ENCODE results near the gene ADM5.
"Not testable (repeated sequence)": the region's sequence is repeated elsewhere in the genome, so short reads cannot be mapped to it uniquely, and the experiment has no call there.

The ADM5 gene

GRCh38 chr19:49705919-49706318 is 16.5 kb downstream of the ADM5 start:
- H3K27ac ChIP-seq = no peak overlapping the region
- no peak for TF ChIP-seq CTCF (IDR thresholded peaks at IDR 0.05)

GRCh38 chr19:49710372-49710951 is 21.1 kb downstream of the ADM5 start:
- no peak overlapping the region for H3K27ac ChIP-seq
- DNase-seq (ENCODE audit: low spot score) = no peak
- H3K4me3 ChIP-seq = no peak overlapping the region
- no peak for TF ChIP-seq CTCF (IDR thresholded peaks at IDR 0.05)

More at GRCh38 chr19:49705919-49706318, 16.5 kb downstream of the ADM5 start:
- no peak overlapping the region for H3K4me3 ChIP-seq
- no peak for DNase-seq (ENCODE audit: low spot score)

GRCh38 chr19:49712397-49712859 is 23.0 kb downstream of the ADM5 start:
- DNase-seq (ENCODE audit: low spot score) = no peak
- TF ChIP-seq CTCF (IDR thresholded peaks at IDR 0.05) = no peak
- Histone ChIP-seq H3K4me3 (no peak overlapping the region), H3K27ac (no peak overlapping the region)

- no peak for TF ChIP-seq CTCF (IDR thresholded peaks at IDR 0.05)
- Histone ChIP-seq H3K4me3 (no peak overlapping the region), H3K27ac (no peak overlapping the region)
- DNase-seq (ENCODE audit: low spot score) = no peak
Observed at GRCh38 chr19:49713236-49713845, 23.9 kb downstream of the ADM5 start.

GRCh38 chr19:49716154-49716553 is 26.8 kb downstream of the ADM5 start:
- no peak for DNase-seq (ENCODE audit: low spot score)
- TF ChIP-seq CTCF (IDR thresholded peaks at IDR 0.05) = no peak
- no peak overlapping the region for H3K27ac ChIP-seq
- no peak overlapping the region for H3K4me3 ChIP-seq

GRCh38 chr19:49718511-49718910 is 29.1 kb downstream of the ADM5 start:
- TF ChIP-seq CTCF (IDR thresholded peaks at IDR 0.05) = no peak
- DNase-seq (ENCODE audit: low spot score) = no peak
- H3K27ac ChIP-seq = no peak overlapping the region
- peak overlapping the region; percentile 65 for H3K4me3 ChIP-seq

- no peak for DNase-seq (ENCODE audit: low spot score)
Observed at GRCh38 chr19:49718991-49719390, 29.6 kb downstream of the ADM5 start.

GRCh38 chr19:49719420-49719819 is 30.0 kb downstream of the ADM5 start:
- not testable (repeated sequence) for H3K4me3 ChIP-seq; H3K27ac ChIP-seq; DNase-seq (ENCODE audit: low spot score)

More at GRCh38 chr19:49718991-49719390, 29.6 kb downstream of the ADM5 start:
- Histone ChIP-seq H3K27ac (no peak overlapping the region), H3K4me3 (no peak overlapping the region)
- TF ChIP-seq CTCF (IDR thresholded peaks at IDR 0.05) = no peak
